Tibial artery (tissue), 4 donors: Measurements from ENCODE around the gene MRPL32.

Experiments
- DNase-seq, 2 donors: peaks; one replicate each; pipeline ENCODE4 v3.0.0-alpha.2; 2019
- H3K27ac ChIP-seq, 2 donors: fragments of 200-600 bp; sonication (generic) in 1 of 2; 1 replicate in 1 of 2; 2 replicates in 1 of 2; pipeline ENCODE4 v1.5.1; 2018 to 2019; ENCODE audit warnings: mild to moderate bottlenecking in 1 of 2
- H3K27me3 ChIP-seq, 2 donors: fragments of 200-600 bp; sonication (generic) in 1 of 2; one replicate each; pipeline versions ENCODE4 v1.5.1 to v1.6.0; 2016 to 2019
- H3K36me3 ChIP-seq, 3 donors: fragments of 200-600 bp; sonication (generic) in 2 of 3; one replicate each; pipeline ENCODE4 v1.5.1; 2016 to 2019; ENCODE audit warnings: mild to moderate bottlenecking in 2 of 3
- H3K4me1 ChIP-seq, 4 donors: fragments of 200-600 bp; sonication (generic) in 2 of 4; 1 replicate in 3 of 4; 2 replicates in 1 of 4; pipeline ENCODE4 v1.5.1; 2016 to 2019
- H3K4me3 ChIP-seq, 2 donors: fragments of 200-600 bp; sonication (generic) in 1 of 2; 1 replicate in 1 of 2; 2 replicates in 1 of 2; pipeline ENCODE4 v1.5.1; 2018 to 2019; ENCODE audit warnings: mild to moderate bottlenecking in 2 of 2
- H3K9me3 ChIP-seq, 3 donors: fragments of 200-600 bp; sonication (generic) in 1 of 3; one replicate each; pipeline ENCODE4 v1.5.1; 2016 to 2019
- CTCF ChIP-seq, 2 experiments: fragments of 200-600 bp in 1 of 2; fragments of 450-650 bp in 1 of 2; IDR thresholded peaks; one replicate each; pipeline ENCODE4 v1.5.1; 2017 to 2019; ENCODE audit warnings: antibody characterized with exemption in 2 of 2, mild to moderate bottlenecking in 1 of 2, moderate library complexity in 1 of 2
- intact Hi-C: fragments of 100-400 bp; cut with DNase I; formaldehyde crosslinking; loops from one replicate; pipeline ENCODE4 v1.15.0; 2023; ENCODE audit warnings: low total_unique reads

Gene MRPL32

GRCh38 chr7:42928754-42929153 is 3.4 kb upstream of the MRPL32 start:
- no peak for TF ChIP-seq CTCF (IDR thresholded peaks at IDR 0.05)
- no peak for DNase-seq
- H3K36me3 ChIP-seq = peaks cover 26 to 29% (median 27%) of the 10 kb centered on the region in 3 donors
- no peaks in the 10 kb centered on the region for H3K9me3 ChIP-seq
- H3K27me3 ChIP-seq = no peaks in the 10 kb centered on the region
- no peak overlapping the region for H3K4me3 ChIP-seq
- H3K4me1 ChIP-seq = peaks cover 5 to 45% (median 24%) of the 10 kb centered on the region in 4 donors
- H3K27ac ChIP-seq = no peak overlapping the region
- intact Hi-C loops = no loop called here

- Histone ChIP-seq H3K9me3 (no peaks in the 10 kb centered on the region), H3K36me3 (peaks cover 21 to 22% (median 22%) of the 10 kb centered on the region in 3 donors), H3K27ac (no peak overlapping the region), H3K27me3 (no peaks in the 10 kb centered on the region), H3K4me1 (peaks cover 5 to 52% (median 28%) of the 10 kb centered on the region in 4 donors), H3K4me3 (no peak overlapping the region)
- TF ChIP-seq CTCF (IDR thresholded peaks at IDR 0.05) = no peak
- intact Hi-C loops = no loop called here
- no peak for DNase-seq
Measured at GRCh38 chr7:42929449-42929848, 2.7 kb upstream of the MRPL32 start.

GRCh38 chr7:42930889-42931288 is 1.3 kb upstream of the MRPL32 start:
- Histone ChIP-seq H3K9me3 (no peaks in the 10 kb centered on the region), H3K4me3 (peak overlapping the region; percentile 63), H3K27ac (peak overlapping the region in 1 of 2 donors; percentile 74), H3K27me3 (no peaks in the 10 kb centered on the region), H3K4me1 (peaks cover 5 to 59% (median 27%) of the 10 kb centered on the region in 4 donors), H3K36me3 (peaks cover 6 to 19% (median 15%) of the 10 kb centered on the region in 3 donors)
- TF ChIP-seq CTCF (IDR thresholded peaks at IDR 0.05) = no peak
- intact Hi-C loops = no loop called here
- DNase-seq = no peak

- no peak for TF ChIP-seq CTCF (IDR thresholded peaks at IDR 0.05)
- no peak for DNase-seq
- Histone ChIP-seq H3K36me3 (peaks cover under 1 to 19% (median 10%) of the 10 kb centered on the region in 3 donors), H3K27ac (peak overlapping the region; percentile 73 to 74), H3K4me3 (peak overlapping the region; percentile 63), H3K27me3 (no peaks in the 10 kb centered on the region), H3K4me1 (peaks cover 5 to 59% (median 27%) of the 10 kb centered on the region in 4 donors), H3K9me3 (no peaks in the 10 kb centered on the region)
- intact Hi-C loops = no loop called here
Measured at GRCh38 chr7:42931447-42931833, 736 bp upstream of the MRPL32 start.

- Histone ChIP-seq H3K4me3 (peak overlapping the region; percentile 63), H3K27ac (peak overlapping the region; percentile 73 to 74), H3K36me3 (peaks cover 10 to 27% (median 13%) of the 10 kb centered on the region in 3 donors), H3K4me1 (peaks cover 5 to 52% (median 27%) of the 10 kb centered on the region in 4 donors), H3K27me3 (no peaks in the 10 kb centered on the region), H3K9me3 (no peaks in the 10 kb centered on the region)
- DNase-seq = no peak
- intact Hi-C loops = no loop called here
- TF ChIP-seq CTCF (IDR thresholded peaks at IDR 0.05) = no peak
Measured at GRCh38 chr7:42932811-42933591, 825 bp downstream of the MRPL32 start.
